ENCODE results near the gene TRANK1.

DNA sequence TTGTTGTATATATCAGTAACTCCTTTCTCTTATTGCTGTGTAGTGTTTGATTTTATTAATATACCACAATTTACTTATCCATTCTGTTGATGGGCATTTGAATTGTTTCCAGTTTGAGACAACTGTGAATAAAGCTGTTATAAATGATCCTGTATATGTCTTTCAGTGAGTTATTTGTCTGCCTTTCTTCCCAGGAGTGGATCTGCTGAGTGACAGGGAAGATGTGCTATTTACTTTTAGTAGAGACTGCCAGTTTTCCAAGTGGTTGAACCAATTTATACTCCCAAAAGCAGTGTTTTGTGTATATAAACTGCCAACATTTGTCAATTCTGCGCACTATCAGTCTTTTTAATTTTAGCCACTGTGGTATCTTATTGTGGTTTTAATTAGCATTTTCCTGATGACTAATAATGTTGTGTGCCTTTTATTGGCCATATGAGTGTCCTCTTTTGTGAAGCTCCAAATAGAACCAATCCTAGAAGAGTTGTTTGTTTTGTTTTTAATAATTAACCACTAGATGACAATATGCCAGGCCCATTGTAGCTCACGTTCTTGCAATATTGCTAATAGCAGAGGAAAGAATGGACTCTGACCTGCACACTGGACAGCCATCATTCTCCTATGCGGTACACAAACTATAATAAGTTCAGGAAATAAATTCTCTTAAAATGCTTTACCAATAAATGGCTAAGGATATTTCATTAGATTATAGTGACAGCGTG, 25.3 kb downstream of the TRANK1 start:
- TF ChIP-seq, protein P1, sequence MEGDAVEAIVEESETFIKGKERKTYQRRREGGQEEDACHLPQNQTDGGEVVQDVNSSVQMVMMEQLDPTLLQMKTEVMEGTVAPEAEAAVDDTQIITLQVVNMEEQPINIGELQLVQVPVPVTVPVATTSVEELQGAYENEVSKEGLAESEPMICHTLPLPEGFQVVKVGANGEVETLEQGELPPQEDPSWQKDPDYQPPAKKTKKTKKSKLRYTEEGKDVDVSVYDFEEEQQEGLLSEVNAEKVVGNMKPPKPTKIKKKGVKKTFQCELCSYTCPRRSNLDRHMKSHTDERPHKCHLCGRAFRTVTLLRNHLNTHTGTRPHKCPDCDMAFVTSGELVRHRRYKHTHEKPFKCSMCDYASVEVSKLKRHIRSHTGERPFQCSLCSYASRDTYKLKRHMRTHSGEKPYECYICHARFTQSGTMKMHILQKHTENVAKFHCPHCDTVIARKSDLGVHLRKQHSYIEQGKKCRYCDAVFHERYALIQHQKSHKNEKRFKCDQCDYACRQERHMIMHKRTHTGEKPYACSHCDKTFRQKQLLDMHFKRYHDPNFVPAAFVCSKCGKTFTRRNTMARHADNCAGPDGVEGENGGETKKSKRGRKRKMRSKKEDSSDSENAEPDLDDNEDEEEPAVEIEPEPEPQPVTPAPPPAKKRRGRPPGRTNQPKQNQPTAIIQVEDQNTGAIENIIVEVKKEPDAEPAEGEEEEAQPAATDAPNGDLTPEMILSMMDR (IDR thresholded peaks at IDR 0.05) = no peak
- TF ChIP-seq POLR2A (IDR thresholded peaks at IDR 0.05) (no peak), POLR2AphosphoS5 (IDR thresholded peaks at IDR 0.05) (no peak)

Data from gastroesophageal sphincter (tissue), 3 donors.